Esophagus muscularis mucosa (tissue), 4 donors: ENCODE data around the gene LMNTD2. TPM values are rescaled to one million over a fixed set of nuclear protein-coding genes. Genes with fewer than 3 reads are reported as not detected.
"Not testable (repeated sequence)": the region's sequence is repeated elsewhere in the genome, so short reads cannot be mapped to it uniquely, and the experiment has no call there.

Experiments used
- DNase-seq: peaks from one replicate; pipeline ENCODE4 v3.0.0-alpha.2; 2017; ENCODE audit errors: extremely low spot score
- H3K27ac ChIP-seq, 4 donors: fragments of 200-600 bp; sonication (generic); replicated peaks in 1 of 4; 1 replicate in 3 of 4; 2 replicates in 1 of 4; pipeline ENCODE4 v1.5.1; 2016 to 2019; ENCODE audit warnings: mild to moderate bottlenecking in 1 of 4
- H3K27me3 ChIP-seq, 4 donors: fragments of 200-600 bp; sonication (generic); one replicate each; pipeline versions ENCODE4 v1.5.1 to v1.6.0; 2016 to 2019
- H3K36me3 ChIP-seq, 4 donors: fragments of 200-600 bp; sonication (generic); one replicate each; pipeline ENCODE4 v1.5.1; 2016 to 2019
- H3K4me1 ChIP-seq, 4 donors: fragments of 200-600 bp; sonication (generic); one replicate each; pipeline ENCODE4 v1.5.1; 2016 to 2019
- H3K4me3 ChIP-seq, 4 donors: fragments of 200-600 bp; sonication (generic); 1 replicate in 2 of 4; 2 replicates in 2 of 4; pipeline ENCODE4 v1.5.1; 2016 to 2019; ENCODE audit warnings: mild to moderate bottlenecking in 4 of 4, moderate library complexity in 1 of 4
- H3K9me3 ChIP-seq, 4 donors: fragments of 200-600 bp; sonication (generic); 1 replicate in 3 of 4; 2 replicates in 1 of 4; pipeline ENCODE4 v1.5.1; 2016 to 2019
- EP300 ChIP-seq: sonication (generic); formaldehyde crosslinking; IDR thresholded peaks from one replicate; pipeline ENCODE4 v1.6.1; 2017; ENCODE audit warnings: antibody characterized with exemption
- POLR2A ChIP-seq: fragments of 450-650 bp; IDR thresholded peaks from one replicate; pipeline ENCODE4 v1.6.1; 2017; ENCODE audit warnings: antibody characterized with exemption, moderate library complexity, mild to moderate bottlenecking, low read depth
- POLR2AphosphoS5 ChIP-seq, 2 donors: sonication (generic); formaldehyde crosslinking; IDR thresholded peaks; one replicate each; pipeline ENCODE4 v1.6.1; 2017; ENCODE audit warnings: antibody characterized with exemption in 2 of 2
- WGBS: methylation state at CpG from one replicate; pipeline ENCODE4 v1.1.5; 2018; 5-methylcytosine and 5-hydroxymethylcytosine counted together
- intact Hi-C: fragments of 100-400 bp; cut with DNase I; formaldehyde crosslinking; loops from one replicate; pipeline ENCODE4 v1.15.1; 2023
- total RNA-seq, 4 donors: library from RNA; depleted of rRNA; stranded (reverse); fragments of >200 nt; gene quantifications; one replicate each; pipeline versions ENCODE4 v1.1.0 to v1.2.1, GENCODE V29; 2016
- TF ChIP-seq, protein P1 (sequence below), 3 experiments: fragments of 200-600 bp in 2 of 3; fragments of 450-650 bp in 1 of 3; sonication (generic) in 2 of 3; IDR thresholded peaks; one replicate each; pipeline ENCODE4 v1.5.1; 2017 to 2019; ENCODE audit warnings: antibody characterized with exemption in 3 of 3, mild to moderate bottlenecking in 2 of 3, moderate library complexity in 1 of 3

The LMNTD2 gene
- total RNA-seq, 4 donors from 2014 or later, result 0.52 to 3.1 (median 1.7) TPM

DNA sequence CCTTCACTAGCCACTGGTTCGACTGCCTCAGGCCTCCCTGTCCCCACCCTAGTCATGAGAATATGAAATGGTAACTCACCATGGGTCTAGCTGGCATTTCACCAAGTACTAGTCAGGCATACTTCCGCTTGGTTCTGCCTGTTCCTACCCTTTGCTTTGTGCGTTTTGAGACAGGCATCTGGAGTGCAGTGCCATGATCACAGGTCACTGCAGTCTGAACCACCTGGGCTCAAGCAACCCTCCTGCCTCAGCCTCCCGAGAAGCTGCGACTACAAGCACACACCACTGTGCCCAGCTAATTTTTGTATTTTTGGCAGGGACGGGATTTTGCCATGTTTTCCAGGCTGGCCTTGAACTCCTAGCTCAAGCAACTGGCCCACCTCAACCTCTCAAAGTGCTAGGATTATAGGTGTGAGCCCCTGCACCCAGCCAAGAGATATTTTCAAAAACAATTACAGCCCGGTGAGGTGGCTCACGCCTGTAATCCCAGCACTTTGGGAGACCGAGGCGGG is 39.3 kb downstream of the LMNTD2 start:
- no peak overlapping the region for H3K27ac ChIP-seq
- TF ChIP-seq EP300, result no peak
- TF ChIP-seq POLR2A, result no peak
- TF ChIP-seq, protein P1, sequence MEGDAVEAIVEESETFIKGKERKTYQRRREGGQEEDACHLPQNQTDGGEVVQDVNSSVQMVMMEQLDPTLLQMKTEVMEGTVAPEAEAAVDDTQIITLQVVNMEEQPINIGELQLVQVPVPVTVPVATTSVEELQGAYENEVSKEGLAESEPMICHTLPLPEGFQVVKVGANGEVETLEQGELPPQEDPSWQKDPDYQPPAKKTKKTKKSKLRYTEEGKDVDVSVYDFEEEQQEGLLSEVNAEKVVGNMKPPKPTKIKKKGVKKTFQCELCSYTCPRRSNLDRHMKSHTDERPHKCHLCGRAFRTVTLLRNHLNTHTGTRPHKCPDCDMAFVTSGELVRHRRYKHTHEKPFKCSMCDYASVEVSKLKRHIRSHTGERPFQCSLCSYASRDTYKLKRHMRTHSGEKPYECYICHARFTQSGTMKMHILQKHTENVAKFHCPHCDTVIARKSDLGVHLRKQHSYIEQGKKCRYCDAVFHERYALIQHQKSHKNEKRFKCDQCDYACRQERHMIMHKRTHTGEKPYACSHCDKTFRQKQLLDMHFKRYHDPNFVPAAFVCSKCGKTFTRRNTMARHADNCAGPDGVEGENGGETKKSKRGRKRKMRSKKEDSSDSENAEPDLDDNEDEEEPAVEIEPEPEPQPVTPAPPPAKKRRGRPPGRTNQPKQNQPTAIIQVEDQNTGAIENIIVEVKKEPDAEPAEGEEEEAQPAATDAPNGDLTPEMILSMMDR (IDR thresholded peaks at IDR 0.05), result no peak
- TF ChIP-seq POLR2AphosphoS5 (IDR thresholded peaks at IDR 0.05), result no peak
- intact Hi-C loops, result no loop called here
- WGBS, result 90% methylated on average over 10 of the region's 10 CpGs
- peaks cover 0 to 6% (median 0%) of the 10 kb centered on the region in 4 donors for H3K9me3 ChIP-seq
- H3K36me3 ChIP-seq, result no peaks in the 10 kb centered on the region
- peaks cover 5 to 13% (median 9%) of the 10 kb centered on the region in 4 donors for H3K4me1 ChIP-seq
- H3K27me3 ChIP-seq, result no peaks in the 10 kb centered on the region
- no peak for DNase-seq
- no peak overlapping the region for H3K4me3 ChIP-seq

DNA sequence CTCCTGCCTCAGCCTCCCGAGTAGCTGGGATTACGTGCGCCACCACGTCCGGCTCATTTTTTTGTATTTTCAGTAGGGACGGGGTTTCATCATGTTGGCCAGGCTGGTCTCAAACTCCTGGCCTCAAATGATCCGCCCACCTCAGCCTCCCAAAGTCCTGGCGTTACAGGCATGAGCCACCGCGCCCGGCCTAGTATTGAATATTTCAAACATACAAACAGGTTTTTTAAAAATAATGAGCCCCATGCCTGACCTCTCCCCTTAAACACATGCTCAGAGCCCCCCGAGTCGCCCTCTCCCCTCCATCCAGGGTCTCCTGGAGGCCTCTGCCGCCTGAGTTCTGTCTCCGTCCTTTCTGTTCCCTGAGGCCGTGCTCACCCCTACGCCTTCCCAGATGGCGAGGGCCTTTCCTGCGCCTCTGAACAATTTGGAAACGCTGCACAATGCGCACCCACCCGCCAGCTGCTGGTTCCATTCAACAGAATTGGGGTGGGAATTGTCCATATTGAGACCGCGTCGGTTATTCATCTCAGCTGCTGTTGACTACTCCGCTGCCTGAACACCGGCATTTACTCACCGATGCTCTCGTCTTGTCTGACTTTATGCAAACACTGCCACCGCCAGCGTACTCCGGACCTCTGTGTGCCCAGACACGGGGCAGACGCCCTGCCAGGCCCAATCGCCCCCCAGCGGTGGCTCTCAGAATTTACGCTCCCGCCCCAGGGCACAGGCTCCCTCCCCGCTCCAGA is 39.9 kb downstream of the LMNTD2 start:
- Histone ChIP-seq H3K4me1 (peaks cover 5 to 13% (median 9%) of the 10 kb centered on the region in 4 donors), H3K4me3 (no peak overlapping the region), H3K27me3 (no peaks in the 10 kb centered on the region), H3K9me3 (peaks cover 0 to 7% (median 0%) of the 10 kb centered on the region in 4 donors), H3K27ac (no peak overlapping the region), H3K36me3 (no peaks in the 10 kb centered on the region)
- intact Hi-C loops, result no loop called here
- TF ChIP-seq EP300, result no peak
- no peak for TF ChIP-seq POLR2AphosphoS5 (IDR thresholded peaks at IDR 0.05)
- TF ChIP-seq POLR2A, result no peak
- TF ChIP-seq, protein P1 (IDR thresholded peaks at IDR 0.05), result no peak
- no peak for DNase-seq
- WGBS, result 94% methylated on average over 39 of the region's 39 CpGs

DNA sequence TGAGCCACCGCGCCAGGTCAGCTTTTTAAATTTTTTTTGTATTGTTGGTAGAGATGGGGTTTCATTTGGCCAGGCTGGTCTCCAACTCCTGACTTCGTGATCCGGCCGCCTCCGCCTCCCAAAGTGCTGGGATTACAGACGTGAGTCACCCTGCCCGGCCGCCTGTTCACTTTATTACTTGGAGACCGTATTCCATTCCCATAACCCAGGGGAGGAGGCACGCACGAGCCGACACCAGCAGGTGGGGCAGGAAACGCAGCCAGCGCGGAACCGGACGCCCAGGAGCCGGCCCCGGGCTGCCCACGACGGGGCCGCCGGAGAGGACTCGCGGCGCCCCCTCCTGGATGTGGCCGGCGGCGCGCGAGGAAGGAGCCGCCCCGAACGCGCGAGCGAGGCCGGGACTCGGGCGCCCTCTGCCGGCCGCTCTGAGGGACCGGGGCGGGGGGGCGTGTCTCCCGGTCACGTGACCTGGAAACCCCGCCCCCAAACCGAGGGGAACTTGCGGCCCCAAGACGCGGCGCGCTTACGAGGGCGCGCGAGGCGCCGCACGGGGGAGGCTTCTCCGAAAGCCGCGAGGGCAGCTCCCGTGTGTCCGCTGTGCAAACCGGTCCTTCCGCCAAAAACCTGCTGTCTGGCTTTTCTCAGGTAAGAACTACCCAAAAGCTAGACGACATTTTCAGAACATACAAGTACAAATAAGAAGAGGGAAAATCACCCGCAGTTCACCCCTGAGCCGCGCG is 41.9 kb downstream of the LMNTD2 start:
- intact Hi-C loops, result loop anchor here (5.0 kb wide), 1 partner anchor 66 kb away; the partner anchor contains the start of gene PTDSS2
- DNase-seq, result peak; percentile 96
- WGBS, result 15% methylated on average over 32 of the region's 74 CpGs
- Histone ChIP-seq H3K27me3 (no peaks in the 10 kb centered on the region), H3K36me3 (peaks cover 0 to 19% (median 13%) of the 10 kb centered on the region in 4 donors), H3K9me3 (peaks cover 0 to 7% (median 0%) of the 10 kb centered on the region in 4 donors), H3K4me3 (peak overlapping the region; percentile 23 to 53 (median 38)), H3K4me1 (peaks cover 5 to 13% (median 9%) of the 10 kb centered on the region in 4 donors), H3K27ac (peak overlapping the region; percentile 79 to 91 (median 88))
- peak; percentile 73 to 76 for TF ChIP-seq POLR2AphosphoS5 (IDR thresholded peaks at IDR 0.05)
- no peak for TF ChIP-seq POLR2A
- TF ChIP-seq, protein P1 (IDR thresholded peaks at IDR 0.05), result peak in 2 of 3 experiments; percentile 100

DNA sequence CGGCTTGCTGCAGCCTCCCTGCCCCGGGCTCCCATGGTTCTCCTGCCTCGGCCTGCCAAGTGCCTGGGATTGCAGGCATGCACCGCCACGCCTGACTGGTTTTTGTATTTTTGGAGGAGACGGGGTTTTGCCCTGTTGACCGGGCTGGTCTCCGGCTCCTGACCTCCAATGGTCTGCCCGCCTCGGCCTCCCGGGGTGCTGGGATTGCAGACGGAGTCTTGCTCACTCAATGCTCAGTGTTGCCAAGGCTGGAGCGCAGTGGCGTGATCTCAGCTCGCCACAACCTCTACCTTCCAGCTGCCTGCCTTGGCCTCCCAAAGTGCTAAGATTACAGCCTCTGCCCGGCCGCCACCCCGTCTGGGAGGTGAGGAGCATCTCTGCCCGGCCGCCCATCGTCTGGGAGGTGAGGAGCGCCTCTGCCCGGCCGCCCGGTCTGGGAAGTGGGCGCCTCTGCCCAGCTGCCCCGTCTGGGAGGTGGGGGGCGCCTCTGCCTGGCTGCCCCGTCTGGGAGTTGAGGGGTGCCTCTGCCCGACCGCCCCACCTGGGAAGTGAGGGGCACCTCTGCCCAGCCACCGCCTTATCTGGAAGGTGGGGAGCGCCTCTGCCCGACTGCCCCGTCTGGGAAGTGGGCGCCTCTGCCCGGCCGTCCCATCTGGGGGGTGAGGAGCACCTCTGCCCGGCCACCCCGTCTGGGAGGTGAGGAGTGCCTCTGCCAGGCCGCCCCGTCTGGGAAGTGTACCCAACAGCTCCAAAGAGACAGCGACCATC is 43.4 kb downstream of the LMNTD2 start:
- not testable (repeated sequence) for H3K4me3 ChIP-seq, H3K27me3 ChIP-seq, H3K9me3 ChIP-seq, DNase-seq
- H3K4me1 ChIP-seq, result peaks cover 5 to 13% (median 9%) of the 10 kb centered on the region in 4 donors
- H3K36me3 ChIP-seq, result peaks cover 0 to 24% (median 21%) of the 10 kb centered on the region in 4 donors
- WGBS, result 95% methylated on average over 36 of the region's 43 CpGs
- peak overlapping the region in 2 of 4 donors; percentile 6 to 87 for H3K27ac ChIP-seq
- intact Hi-C loops, result loop anchor here (5.0 kb wide), 1 partner anchor 65 kb away; the partner anchor contains the start of gene PTDSS2
